OCI-LY7 (cell line): ENCODE measurements around the gene LRP10.

ENCODE experiments used
- CTCF ChIP-seq: fragments of 200-600 bp; sonication (generic); conservative IDR thresholded peaks from 2 replicates; pipeline ENCODE4 v1.5.1; 2014; ENCODE audit warnings: mild to moderate bottlenecking, antibody characterized with exemption, low read length, moderate library complexity, mixed read lengths
- EZH2phosphoT487 ChIP-seq: fragments of 200-600 bp; sonication (generic); IDR thresholded peaks from 2 replicates; pipeline ENCODE4 v1.6.1; 2018; ENCODE audit warnings: low read depth, borderline replicate concordance, mild to moderate bottlenecking, mixed run types, antibody characterized with exemption, low read length, moderate library complexity, mixed read lengths

GRCh38 chr14:22847661-22848341, 23.7 kb upstream of the LRP10 start:
- peak; percentile 59 for TF ChIP-seq CTCF
- no peak for TF ChIP-seq EZH2phosphoT487
